Lung (tissue), 12 donors: Measurements from ENCODE around the gene PLEKHA4. TPM values are rescaled to one million over a fixed set of nuclear protein-coding genes. Genes with fewer than 3 reads are reported as not detected.

Source experiments
- ATAC-seq: fragments of 200-7000 bp; cut with Tn5 transposase; one replicate; pipeline ENCODE4 v1.9.1; 2020; ENCODE audit warnings: moderate number of reproducible peaks; ENCODE audit not compliant: insufficient read depth, low FRiP score
- DNase-seq, 3 donors: peaks; one replicate each; pipeline ENCODE4 v3.0.0-alpha.2; 2013 to 2017
- H3K27ac ChIP-seq, 2 donors: one replicate each; pipeline ENCODE4 v1.5.1; 2013; ENCODE audit warnings: mild to moderate bottlenecking in 2 of 2, moderate library complexity in 2 of 2, control low read depth in 1 of 2, inconsistent platforms in 1 of 2, low read depth in 1 of 2, low read length in 1 of 2
- H3K27me3 ChIP-seq, 3 donors: one replicate each; pipeline ENCODE4 v1.5.1; 2013; ENCODE audit warnings: low read length in 2 of 3; ENCODE audit not compliant: control insufficient read depth in 3 of 3, insufficient read depth in 3 of 3
- H3K36me3 ChIP-seq, 4 donors: one replicate each; pipeline ENCODE4 v1.5.1; 2013; ENCODE audit warnings: low read length in 4 of 4, mild to moderate bottlenecking in 1 of 4, moderate library complexity in 1 of 4; ENCODE audit not compliant: control insufficient read depth in 4 of 4, insufficient read depth in 4 of 4
- H3K4me1 ChIP-seq, 5 donors: one replicate each; pipeline ENCODE4 v1.5.1; 2013; ENCODE audit warnings: low read length in 5 of 5, mild to moderate bottlenecking in 2 of 5, moderate library complexity in 1 of 5; ENCODE audit not compliant: control insufficient read depth in 5 of 5, insufficient read depth in 5 of 5
- H3K4me3 ChIP-seq: one replicate; pipeline ENCODE4 v1.5.1; 2013; ENCODE audit warnings: mild to moderate bottlenecking, control low read depth, moderate library complexity
- H3K9ac ChIP-seq, 2 donors: one replicate each; pipeline ENCODE4 v1.5.1; 2013; ENCODE audit warnings: low read length in 2 of 2, control low read depth in 1 of 2; ENCODE audit not compliant: insufficient read depth in 1 of 2
- H3K9me3 ChIP-seq, 4 donors: one replicate each; pipeline ENCODE4 v1.5.1; 2013; ENCODE audit warnings: low read length in 3 of 4, mild to moderate bottlenecking in 1 of 4, moderate library complexity in 1 of 4; ENCODE audit not compliant: control insufficient read depth in 4 of 4, insufficient read depth in 3 of 4
- CTCF ChIP-seq: IDR thresholded peaks from 2 replicates; pipeline ENCODE4 v1.5.1; 2012; ENCODE audit warnings: mild to moderate bottlenecking; ENCODE audit errors: control extremely low read depth, extremely low read depth
- WGBS, 2 donors: extraction: QIAGEN DNeasy Blood & Tissue Kit; methylation state at CpG; one replicate each; pipeline ENCODE4 v1.1.7; 2013; 5-methylcytosine and 5-hydroxymethylcytosine counted together
- polyA plus RNA-seq, 2 donors: library from polyadenylated mRNA; stranded (reverse); fragments of 200-250 nt; gene quantifications; one replicate each; pipeline ENCODE4 v1.2.1, GENCODE V29; 2013
- total RNA-seq, 2 donors: library from RNA; depleted of rRNA in 1 of 2; stranded (reverse); fragments of >200 nt in 1 of 2; gene quantifications; one replicate each; pipeline ENCODE4 v1.2.1, GENCODE V29; 2014 to 2021
- donor health status: control.
- donor health status: control.
- donor health status: Bipolar disorder and iron deficiency.
- donor health status: healthy.
- donor health status: DM: yes; HTN: yes; CAD: no.

Gene PLEKHA4
- total and polyA plus RNA-seq, 4 donors: 8.4 to 57.7 (median 20.7) TPM

GRCh38 chr19:48822514-48822913 lies 45.9 kb downstream of the PLEKHA4 start:
- Histone ChIP-seq H3K9ac (no peak overlapping the region), H3K27me3 (no peaks in the 10 kb centered on the region), H3K4me3 (no peak overlapping the region), H3K9me3 (peaks cover 0 to 3% (median 1%) of the 10 kb centered on the region in 4 donors), H3K36me3 (peaks cover 0 to 14% (median 3%) of the 10 kb centered on the region in 4 donors), H3K4me1 (peaks cover 0 to 4% (median 0%) of the 10 kb centered on the region in 5 donors), H3K27ac (no peak overlapping the region)
- DNase-seq: no peak
- 97 to 98% methylated on average over 2 of the region's 2 CpGs for WGBS, 2 donors
- no peak for TF ChIP-seq CTCF
- ATAC-seq: no peak

- no peak overlapping the region for H3K4me3 ChIP-seq
- H3K36me3 ChIP-seq: peaks cover 0 to 14% (median 3%) of the 10 kb centered on the region in 4 donors
- DNase-seq: no peak
- H3K27ac ChIP-seq: no peak overlapping the region
- WGBS, 2 donors: 73 to 77% methylated on average over 5 of the region's 5 CpGs
- no peaks in the 10 kb centered on the region for H3K27me3 ChIP-seq
- ATAC-seq: no peak
- no peak for TF ChIP-seq CTCF
- H3K4me1 ChIP-seq: peaks cover 0 to 4% (median 0%) of the 10 kb centered on the region in 5 donors
- peaks cover 0 to 3% (median 1%) of the 10 kb centered on the region in 4 donors for H3K9me3 ChIP-seq
- H3K9ac ChIP-seq: no peak overlapping the region
Observed at GRCh38 chr19:48821633-48822032, 46.8 kb downstream of the PLEKHA4 start.

- 34 to 50% methylated on average over 4 of the region's 4 CpGs for WGBS, 2 donors
- no peak overlapping the region for H3K4me3 ChIP-seq
- no peaks in the 10 kb centered on the region for H3K27me3 ChIP-seq
- H3K4me1 ChIP-seq: peaks cover 0 to 4% (median 0%) of the 10 kb centered on the region in 5 donors
- H3K36me3 ChIP-seq: peaks cover 0 to 14% (median 3%) of the 10 kb centered on the region in 4 donors
- ATAC-seq (peak; percentile 78), DNase-seq (peak; percentile 59 to 73 (median 61))
- H3K9ac ChIP-seq: no peak overlapping the region
- TF ChIP-seq CTCF: no peak
- H3K9me3 ChIP-seq: peaks cover 0 to 3% (median 1%) of the 10 kb centered on the region in 4 donors
- H3K27ac ChIP-seq: peak overlapping the region; percentile 52 to 84
Observed at GRCh38 chr19:48819366-48819816, 49.0 kb downstream of the PLEKHA4 start.
